Left hindlimb (tissue), 1 donor: ENCODE results near the gene XPNPEP2.

Experiments
- DNase-seq: peaks from one replicate; pipeline ENCODE4 v3.0.0-alpha.2; 2018

XPNPEP2 gene

DNA sequence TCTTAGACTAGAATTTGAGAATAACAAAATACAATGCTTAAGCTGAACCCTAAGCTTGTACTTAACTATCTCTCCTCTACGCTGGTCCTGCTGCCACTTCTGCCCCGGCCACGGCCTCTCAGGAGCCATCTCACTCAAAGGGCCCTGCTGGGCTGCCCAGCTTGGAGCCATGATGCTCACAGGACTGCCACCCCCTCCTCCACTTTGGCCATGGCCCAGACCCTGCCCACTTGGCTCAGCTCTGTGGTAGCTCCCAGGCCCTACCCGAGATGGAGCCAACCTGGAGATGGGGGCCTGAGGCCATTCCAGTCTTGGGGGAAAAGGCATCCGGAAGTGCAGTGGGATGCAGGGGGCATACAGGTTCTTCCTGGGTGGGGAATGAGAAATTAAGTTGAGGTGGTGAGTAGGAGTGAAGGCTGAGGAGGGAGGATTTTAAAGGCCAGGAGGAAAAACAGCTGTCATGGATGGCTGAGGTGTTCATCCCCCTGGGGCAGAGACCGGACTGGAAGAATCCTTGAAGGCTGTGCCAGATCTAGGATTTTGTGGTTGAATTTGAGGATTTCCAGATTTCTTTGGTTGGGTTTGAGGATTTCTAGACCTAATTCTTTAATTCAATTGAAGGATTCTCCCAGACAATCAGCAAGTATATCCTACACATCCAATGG is 41.8 kb downstream of the XPNPEP2 start:
- DNase-seq, result no peak

DNA sequence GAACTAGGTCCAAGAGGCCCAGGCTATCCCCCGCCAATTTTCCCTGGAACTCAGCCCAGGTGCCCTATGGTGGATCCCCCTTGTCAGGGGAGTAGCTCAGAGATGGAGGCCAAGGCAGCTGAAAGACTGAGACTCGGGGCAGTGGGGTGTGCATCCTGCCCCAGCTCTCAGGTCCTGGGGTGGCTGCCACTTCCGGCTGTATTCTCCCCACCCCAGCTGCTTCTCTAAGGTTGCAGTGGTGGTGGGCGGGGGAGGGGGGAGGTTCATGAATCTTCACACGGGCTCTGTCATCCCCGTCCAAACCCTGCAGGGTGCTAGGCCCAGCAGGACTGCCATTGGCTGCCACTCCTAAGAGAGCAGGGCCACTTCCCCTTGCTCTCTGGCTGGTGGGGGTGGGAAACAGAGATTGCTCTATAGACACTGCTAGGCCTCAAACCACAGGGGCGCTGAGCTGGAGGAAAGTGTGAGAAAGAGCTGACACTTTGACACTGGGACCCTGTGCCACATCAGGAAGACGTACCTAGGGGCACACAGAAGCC is 42.4 kb downstream of the XPNPEP2 start:
- no peak for DNase-seq

DNA sequence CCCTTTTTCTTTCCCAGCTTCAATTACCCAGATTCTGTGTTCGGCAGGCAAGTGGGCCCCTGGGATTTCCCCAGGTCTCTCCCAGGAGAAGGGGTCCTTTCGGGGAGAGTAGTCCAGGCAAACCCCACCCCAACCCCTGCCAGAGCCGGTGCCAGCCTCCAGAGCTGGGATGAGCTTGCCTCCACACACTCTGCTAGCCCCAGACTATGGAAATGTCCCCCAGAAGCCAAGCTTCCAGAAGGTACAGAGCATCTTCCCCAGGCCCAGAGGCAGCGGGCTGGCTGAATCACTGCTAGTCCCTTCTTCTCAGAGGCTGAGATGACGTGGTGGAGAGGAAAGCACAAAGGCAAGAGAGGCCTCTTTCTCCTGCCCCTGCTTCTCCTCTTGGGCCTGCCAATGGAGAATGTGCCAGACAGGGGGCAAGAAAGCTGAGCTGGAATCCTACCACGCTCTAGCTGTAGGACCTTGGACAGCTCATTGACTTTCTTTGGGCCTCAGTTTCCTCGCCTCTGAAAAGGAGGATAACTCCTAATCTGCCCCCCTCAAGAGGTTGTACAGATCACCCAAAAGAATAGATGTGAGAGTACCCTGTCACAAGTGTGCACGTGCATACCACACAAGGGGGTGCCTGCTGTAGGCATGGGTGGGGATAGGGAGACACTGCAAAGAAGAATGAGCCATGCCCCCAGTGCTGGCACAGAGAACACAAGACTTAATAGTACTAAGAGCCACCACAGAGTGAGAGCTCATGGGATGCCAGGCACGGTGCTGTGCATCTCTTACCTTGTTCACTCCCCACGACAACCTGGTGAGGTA is 43.1 kb downstream of the XPNPEP2 start:
- DNase-seq, result no peak

DNA sequence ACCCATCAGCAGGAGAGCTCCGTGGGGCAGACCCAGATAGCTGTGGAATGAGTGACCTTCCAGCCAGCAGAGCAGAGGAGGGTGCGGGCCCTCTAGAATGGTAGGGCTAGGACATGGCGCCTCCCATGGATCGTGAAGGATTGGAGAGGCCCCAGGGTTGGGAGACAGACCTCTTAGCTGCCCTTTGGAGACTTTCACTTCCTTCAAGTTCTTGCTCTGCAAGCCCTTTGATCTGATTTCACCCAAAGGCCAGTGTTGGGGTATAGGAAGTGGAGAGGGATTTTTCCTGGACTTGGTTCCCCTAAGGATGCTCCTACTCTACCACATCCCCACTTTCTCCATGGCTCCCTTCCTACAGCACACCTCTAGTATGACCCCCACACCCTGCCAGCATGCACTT is 43.9 kb downstream of the XPNPEP2 start:
- no peak for DNase-seq

DNA sequence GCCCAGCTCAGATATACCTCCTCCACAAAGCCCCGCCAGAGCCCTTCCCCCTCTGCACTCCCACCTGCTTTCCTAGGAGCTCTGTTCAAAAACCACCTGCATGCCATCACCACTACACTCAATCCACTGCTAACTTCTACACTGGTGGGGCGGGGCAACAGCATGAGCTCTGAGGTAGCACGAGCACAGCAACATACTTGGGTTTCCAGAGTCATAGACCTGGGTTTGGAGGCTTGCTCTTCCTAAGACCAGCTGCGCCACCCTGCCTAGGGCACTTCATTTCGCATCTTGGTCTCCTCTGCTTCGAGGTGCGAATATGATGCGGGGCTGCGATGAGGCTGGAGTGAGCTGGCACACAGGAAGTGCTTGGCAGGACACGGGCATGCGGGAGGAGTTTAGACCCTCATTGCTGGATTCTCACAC is 44.5 kb downstream of the XPNPEP2 start:
- DNase-seq, result no peak

DNA sequence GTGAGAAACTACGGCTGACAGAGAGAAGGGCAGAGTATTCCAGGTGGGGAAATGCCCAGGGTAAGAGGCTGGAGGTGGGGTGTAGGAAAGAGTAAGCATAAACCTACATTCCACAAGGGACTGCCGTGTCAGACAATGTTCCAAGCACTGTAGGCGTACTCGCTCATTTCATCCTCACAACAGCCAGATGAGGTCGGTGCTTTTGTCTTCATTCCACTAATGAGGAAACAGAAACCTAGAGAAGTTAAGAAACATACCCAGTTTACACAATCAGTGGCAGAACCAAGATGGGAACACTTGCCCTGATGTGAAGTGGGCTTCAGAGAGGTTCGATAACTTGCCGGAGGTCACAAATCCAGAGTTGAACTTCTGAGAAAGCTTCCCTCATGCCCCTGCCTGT is 45.6 kb downstream of the XPNPEP2 start:
- DNase-seq, result no peak

DNA sequence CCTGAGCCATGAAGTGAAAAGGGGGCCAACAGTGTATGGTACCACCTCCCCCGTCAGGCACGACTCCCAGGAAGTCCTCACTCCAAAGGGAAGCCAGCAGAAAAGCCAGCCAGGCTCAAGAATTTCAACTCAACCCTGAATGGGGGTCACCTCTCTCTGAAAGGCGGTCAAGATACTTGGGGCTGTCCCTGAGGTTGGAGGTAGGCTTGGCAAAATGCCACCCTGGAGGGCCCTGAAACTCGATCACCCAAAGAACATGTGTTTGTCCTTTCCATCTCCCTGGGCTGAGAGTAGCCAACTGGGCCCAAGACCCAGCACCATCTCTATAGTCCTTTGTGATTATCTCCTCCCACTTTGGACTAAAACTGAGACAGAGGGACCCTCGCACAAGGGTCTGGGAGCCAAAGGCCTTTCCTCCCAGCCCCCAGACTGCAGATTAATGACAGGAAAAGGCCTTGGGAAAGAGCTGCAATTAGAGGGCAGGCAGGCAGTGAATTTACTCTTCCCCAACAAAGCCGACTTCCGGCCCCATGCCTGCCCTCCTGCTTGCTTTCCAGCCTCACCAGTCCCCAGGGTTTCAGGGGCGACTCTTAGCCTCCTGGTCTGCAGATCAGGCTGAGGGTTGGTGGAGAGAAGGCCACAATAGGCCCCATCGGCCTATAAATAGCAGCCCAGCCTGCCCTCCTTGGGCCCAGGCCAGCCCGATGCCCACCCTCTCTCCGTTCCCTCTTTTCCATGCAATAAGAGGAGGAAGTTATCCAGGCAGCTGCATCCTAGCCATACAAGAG is 46.6 kb downstream of the XPNPEP2 start:
- no peak for DNase-seq

DNA sequence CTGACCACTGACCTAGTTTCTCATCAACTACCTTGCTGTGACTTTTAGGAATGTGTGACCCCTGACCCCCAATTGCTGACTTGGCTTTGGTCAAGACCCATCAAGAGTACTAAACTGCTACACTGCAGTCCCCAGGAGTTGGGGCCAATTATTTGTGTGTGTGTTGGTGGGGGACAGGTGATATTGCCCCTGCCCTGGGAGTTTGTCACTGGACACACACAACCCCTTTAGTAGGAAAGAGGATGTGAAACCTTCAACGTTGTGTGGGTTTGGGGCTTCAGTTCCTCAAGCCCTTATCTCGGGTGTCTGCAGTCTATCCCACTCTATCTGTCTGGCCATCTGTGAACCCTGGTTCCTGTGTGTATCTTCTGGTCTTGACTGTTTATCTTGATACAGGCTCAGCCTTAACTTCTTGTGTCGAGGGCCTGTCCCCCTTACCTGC is 47.5 kb downstream of the XPNPEP2 start:
- DNase-seq, result no peak

DNA sequence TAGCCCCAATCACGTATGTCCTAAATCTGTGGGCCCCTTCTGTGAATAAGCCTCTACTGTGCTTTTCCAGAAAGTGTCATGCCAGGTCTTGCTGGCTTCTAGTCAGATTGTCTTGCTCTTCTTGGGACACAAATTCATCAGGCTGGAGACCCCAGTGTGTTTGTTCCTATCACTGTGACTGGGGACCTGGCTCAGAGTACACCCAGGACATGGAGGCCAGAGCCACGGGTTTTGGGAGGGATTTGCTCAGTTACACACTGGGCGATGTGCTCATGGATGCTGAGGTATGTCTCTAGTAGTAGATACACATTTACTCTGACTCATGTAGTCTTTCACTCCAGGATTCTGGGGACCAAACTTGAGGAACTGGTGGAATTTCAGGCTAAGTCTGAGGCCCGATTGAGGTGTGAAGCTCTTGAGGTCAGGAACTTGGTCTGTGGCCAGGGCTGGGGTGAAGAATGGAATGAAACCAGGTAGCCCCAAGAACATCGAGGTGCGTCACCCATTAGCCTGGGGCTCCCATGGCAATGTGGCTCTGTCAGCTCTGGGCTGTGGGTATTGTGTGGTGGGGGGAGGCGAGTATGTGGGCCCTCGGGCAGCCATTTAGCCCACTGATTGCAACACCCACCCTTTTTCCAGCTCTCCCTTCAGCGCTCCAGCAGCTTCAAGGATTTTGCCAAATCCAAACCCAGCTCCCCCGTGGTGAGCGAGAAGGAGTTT is 48.7 kb downstream of the XPNPEP2 start:
- DNase-seq, result no peak

DNA sequence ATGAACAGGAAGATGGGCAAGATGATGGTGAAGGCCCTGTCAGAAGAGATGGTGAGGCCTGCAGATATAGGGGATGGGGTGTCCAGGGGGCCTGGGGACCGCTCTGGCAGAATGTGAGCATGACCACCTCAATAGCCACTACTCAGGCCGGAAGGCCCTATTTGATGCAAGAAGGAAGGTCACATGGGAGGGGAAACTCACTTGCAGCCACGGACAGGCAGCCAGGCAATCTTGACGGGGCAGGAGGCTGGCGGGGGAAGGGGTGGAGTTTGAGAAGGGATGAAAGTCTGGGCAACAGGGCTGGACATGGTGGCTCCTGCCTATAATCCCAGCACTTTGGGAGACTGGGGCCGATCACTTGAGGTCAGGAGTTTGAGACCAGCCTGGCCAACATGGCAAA is 49.7 kb downstream of the XPNPEP2 start:
- DNase-seq, result no peak

DNA sequence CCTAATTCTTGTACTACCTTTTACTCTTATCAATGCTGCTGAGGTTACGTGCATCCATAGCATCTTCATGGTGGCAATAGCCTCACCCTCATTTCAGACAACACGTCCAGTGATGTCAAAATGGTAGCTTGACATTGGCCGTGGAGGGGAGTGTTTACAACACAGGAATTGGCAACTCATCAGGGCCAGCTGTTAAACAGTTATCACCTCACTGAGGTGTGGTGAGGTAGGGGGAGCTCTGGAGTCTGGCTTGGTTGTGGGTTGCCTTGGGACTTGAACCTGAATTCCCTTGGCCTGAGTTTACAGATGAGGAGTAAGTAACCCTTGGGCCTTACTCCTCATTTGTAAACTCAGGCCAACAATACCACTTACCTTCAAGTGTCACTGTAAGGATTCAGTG is 51.4 kb downstream of the XPNPEP2 start:
- DNase-seq, result no peak

DNA sequence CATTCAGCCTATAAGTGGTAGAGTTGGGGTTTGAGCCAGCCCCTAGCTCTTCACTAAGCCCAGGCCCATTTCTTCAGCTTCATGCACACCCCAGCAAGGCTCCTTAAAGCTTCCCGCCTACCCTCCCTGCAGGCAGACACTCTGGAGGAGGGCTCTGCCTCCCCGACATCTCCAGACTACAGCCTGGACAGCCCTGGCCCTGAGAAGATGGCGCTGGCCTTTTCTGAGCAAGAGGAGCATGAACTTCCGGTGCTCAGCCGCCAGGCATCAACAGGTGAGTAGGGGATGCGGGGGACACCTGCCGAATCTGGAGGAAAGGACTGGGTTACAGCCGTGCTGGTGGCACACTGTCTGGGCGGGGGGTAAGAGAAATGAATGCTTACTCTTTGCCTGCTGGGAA is 52.0 kb downstream of the XPNPEP2 start:
- no peak for DNase-seq

DNA sequence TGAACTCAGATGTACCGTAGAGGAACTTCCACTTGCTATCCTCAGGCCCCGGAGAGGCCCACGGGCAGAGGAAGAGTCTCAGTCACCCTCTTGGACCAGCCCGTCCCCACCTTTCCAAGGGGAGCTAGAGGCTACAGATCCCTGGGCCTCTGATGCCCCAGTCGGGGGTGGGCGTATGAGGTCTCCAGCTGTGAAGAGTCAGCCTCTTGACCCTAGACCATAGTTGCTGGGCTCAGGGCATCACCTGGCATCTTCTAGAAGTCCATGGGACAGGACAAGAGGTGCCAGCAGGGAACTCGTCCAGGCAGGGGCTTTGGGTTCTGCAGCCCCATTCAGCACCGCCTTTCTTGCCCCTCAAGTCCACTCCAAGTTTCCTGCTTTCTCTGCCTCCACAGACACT is 52.6 kb downstream of the XPNPEP2 start:
- DNase-seq, result no peak

DNA sequence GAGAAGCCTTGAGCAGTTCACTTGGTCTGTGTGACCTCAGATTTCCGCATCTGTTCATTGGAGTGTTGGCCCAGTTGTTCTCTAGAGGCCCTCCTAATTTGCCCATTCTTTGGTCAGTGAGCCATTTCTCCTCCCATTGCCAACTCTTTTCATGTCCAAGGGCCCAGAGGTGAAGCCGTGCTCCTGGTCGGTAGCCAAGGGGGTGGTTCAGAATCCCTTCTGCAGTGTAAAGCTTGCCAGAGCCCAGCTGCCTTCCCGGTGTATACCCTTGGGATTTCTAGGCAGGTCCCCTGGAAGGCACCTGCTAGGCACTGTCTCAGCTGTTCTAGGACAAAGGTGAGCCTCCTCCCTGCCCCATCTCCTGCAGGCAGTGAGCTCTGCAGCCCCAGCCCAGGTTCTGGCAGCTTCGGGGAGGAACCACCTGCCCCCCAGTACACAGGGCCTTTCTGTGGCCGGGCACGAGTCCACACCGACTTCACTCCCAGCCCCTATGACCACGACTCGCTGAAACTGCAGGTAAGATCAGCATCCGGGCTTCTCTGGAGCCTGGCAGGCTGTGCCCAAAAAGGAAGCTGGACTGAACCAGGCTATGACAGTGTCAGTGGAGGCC is 53.3 kb downstream of the XPNPEP2 start:
- DNase-seq, result no peak

DNA sequence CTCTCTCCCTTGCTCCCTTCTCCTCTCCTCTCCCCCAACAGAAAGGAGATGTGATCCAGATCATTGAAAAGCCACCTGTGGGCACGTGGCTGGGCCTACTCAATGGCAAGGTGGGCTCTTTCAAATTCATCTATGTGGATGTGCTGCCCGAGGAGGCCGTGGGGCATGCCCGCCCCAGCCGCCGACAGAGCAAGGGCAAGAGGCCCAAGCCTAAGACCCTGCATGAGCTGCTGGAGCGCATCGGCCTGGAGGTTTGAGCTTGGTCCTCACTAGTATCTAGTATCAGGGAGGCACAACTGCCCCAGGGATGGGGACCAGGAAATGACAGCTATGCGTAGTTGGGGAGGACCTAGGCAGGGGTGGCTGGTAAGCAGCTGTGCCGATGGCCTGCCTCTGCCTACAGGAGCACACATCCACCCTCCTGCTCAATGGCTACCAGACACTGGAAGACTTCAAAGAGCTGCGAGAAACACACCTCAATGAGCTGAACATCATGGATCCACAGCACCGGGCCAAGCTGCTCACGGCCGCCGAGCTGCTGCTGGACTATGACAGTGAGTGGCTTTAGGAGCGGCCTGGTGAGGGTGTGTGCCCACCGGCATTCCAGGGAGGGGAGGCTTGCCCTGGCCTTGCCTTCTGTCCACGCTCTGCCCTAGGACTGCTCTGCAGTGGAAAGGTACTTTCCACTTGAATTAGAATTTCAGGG is 54.0 kb downstream of the XPNPEP2 start:
- no peak for DNase-seq

DNA sequence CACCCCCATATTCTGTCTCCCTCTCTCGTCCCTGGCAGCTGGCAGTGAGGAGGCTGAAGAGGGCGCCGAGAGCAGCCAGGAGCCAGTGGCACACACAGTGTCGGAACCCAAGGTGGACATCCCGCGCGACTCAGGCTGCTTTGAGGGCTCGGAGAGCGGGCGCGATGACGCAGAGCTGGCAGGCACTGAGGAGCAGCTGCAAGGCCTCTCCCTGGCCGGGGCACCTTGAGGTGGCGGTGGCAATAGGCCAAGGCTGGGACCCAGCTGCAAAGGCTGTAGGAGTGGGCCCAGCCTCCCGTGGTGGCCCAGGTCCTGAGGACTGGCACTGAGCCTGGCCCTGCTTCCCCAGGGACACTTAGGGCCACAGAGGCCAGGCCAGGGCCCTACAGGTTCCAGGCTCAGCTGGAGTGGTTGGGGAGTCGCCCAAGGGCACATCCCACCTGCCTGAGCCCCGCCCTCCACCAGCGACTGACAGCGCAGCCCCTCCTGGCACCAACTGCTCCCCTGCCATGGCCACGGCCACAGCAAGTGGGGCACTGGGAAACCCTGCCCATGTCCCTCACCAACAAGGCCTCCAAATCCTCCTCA is 54.9 kb downstream of the XPNPEP2 start:
- DNase-seq, result no peak

DNA sequence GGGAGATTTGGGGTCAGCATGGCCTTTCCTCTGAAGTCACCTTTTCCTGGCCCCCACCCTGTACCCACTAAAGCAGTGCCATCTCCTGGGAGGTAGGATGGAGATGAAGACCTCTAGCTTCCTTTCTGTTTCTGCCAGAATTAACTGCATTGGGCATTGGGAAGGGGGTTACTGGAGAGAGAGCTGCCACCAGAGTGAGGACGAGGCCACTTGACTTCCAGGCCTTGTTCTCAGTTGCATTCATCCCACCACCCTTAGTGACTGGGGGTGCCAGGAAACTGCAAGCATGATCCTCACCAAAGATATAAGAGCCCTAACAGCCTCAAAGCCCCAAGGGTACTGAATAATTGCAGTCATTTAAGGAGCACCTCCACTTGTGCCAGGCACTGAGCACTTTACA is 56.8 kb downstream of the XPNPEP2 start:
- no peak for DNase-seq

DNA sequence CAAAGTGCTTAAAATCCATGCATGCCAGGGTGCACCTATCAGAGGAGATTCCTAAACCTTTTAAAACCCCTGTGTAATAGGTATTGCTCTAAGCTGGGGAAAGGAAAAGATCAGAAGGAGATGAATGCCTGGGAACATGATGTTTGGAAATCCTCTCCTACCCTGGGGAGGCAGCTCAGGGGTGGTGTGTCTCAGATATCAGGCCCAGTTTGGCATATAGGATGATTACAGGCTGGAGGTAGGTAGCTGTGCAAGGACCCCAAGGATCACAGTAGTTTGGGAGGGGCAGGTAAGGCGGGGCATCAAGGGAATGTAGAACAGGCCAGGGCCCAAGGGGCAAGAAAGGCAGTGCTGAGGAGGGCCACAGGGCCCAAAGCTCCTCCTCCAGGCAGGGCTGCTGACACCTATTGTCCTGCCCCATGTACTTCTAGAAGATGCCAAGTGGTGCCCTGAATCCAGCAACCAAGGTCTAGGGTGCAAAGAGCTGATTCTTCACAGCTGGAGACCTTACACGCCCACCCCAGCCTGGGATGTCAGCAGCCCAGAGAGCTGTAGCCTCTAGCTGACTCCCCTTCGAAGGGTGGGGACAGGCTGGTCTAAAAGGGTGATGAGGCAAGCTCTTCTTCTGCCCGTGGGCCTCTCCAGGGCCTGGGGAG is 58.6 kb downstream of the XPNPEP2 start:
- no peak for DNase-seq

DNA sequence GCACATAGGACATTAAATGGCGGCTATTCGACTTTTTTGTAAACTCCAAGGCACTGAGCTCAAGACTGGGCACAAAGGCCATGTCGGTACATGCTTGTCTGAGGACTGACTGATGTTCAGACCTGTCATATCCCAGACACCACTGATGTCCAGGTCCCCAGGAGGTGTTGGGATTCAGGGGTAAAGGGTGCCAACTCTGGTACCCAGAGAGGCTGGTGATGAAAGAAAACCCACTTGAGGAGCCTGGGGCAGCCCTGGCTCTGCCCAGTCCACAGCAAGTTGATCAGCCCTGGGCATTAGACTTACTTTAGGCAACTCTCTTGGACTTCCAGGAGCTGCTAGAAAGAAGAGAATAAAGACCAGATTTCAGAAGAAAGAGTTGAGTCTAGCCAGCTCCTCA is 59.7 kb downstream of the XPNPEP2 start:
- no peak for DNase-seq

DNA sequence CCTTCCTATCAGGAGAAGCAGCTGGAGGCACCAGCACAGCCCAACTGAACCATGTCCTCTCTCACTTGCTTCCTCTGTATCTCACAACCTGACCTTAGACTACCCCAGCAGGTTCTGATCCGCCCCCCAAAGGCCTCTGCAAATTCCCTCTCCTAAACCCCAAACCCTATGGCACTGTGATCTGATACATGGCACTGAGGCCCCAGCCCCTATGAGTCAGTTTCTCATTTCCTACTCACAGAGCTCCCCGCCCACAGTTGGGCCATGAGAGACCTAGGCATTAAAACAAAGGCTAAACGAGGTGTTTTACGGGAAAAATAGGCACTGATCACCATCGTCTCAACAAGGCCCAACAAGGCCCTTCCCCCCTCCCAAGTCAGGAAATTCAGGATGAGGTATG is 60.1 kb downstream of the XPNPEP2 start:
- no peak for DNase-seq

DNA sequence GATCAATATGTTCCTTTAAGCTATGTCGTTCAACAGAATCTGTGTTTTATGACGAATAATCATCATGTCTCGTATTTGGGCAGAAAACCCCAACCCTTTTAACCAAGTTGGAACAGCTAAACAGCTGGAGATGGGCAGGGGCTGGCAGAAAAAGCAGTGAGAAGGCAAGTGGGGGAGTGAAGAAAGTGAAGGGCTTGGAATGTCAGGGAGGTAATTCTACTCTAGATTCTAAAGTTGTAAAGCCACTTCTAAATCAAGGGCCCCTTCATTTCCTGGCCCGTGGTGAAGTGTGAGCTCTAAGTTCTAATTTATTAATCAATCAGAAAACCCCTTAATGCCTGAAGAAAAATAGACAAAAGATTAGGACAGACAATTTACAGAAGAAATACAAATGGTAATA is 61.4 kb downstream of the XPNPEP2 start:
- no peak for DNase-seq
